Right ventricle myocardium superior (tissue), 1 donor: ENCODE results near the gene ENPP1. TPM values are rescaled to one million over a fixed set of nuclear protein-coding genes. Genes with fewer than 3 reads are reported as not detected.

Experiments
- ATAC-seq: fragments of 200-7000 bp; cut with Tn5 transposase; one replicate; pipeline ENCODE4 v1.9.1; 2020; ENCODE audit warnings: mild to moderate bottlenecking; ENCODE audit not compliant: poor library complexity
- DNase-seq: peaks from one replicate; pipeline ENCODE4 v3.0.0-alpha.2; 2020
- intact Hi-C: fragments of 100-400 bp; cut with DNase I; formaldehyde crosslinking; loops from one replicate; pipeline ENCODE4 v1.11.2; 2022
- long read RNA-seq: library from polyadenylated mRNA; unstranded; transcript quantifications from one replicate; pipeline ENCODE4 v2.0.0, GENCODE V29; 2021
- total RNA-seq: library from RNA; stranded (reverse); fragmentation: NEBNext Ultra II Directional; extraction: Animal tissue kit (Norgen Biotek cat#: 25700); gene quantifications from one replicate; pipeline ENCODE4 v1.2.1, GENCODE V29; 2021
- donor health status: DM: no; HTN: yes; CAD: no; lungs with severe emphysema.

Gene ENPP1
- 2.2 TPM for total RNA-seq
- long read RNA-seq, partial matches to known transcripts: 0 of 2 reads
- long read RNA-seq, other reads (novel, unspliced or antisense): 2 of 2 reads

DNA sequence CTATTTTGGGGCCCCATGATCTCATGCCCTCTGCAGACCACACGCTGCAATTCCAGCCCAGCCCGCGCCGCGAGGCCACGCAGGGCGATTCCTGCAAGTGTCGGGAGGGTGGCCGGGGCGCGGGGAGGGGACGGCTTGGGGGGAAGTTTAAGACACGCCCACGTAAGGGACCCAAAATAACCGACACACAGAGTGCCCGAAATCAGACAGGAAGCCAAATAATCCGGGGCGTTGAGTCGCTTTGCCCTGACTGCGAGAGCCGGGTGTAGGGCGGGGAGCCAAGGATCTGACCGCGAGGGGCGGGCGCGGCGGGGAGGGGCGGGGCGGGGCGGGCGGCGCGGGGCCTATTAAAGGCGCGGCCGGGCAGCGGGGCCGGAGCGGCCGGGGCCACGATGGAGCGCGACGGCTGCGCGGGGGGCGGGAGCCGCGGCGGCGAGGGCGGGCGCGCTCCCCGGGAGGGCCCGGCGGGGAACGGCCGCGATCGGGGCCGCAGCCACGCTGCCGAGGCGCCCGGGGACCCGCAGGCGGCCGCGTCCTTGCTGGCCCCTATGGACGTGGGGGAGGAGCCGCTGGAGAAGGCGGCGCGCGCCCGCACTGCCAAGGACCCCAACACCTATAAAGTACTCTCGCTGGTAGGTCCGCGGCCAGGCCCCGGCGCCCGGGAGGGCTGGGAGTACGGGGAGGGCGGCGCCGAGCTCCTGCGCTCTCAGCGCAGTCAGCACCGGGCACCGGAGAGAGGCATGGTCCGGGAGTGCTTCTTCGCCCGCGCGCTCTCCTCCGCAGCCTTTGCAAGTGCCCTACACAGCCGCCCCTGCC is at the start of gene ENPP1:
ENPP1 (plus strand) TSS at position 377 of the 816 bp plus-strand sequence; CDS start at position 393, 16 bp downstream.
- intact Hi-C loops: no loop called here

DNA sequence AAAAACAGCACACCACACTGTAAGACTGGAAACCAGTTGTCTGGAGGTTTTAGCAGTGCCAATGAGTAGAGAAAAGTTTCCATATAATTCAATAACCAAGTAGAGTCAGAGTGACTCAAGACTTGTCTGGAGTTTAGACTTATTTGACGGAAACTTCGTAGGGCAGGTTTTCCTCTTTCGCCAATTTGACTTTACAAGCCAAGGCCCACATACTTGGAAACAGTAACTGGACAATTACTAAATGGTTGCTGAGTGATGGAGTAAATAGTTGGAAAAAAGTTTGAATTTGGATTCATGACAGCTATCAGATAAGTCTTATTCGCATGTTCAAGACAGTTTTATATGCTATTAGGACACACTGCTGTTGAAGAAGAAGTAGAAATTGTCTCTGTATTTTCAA is 48.9 kb upstream of the ENPP1 start:
- ATAC-seq (peak; percentile 18), DNase-seq (no peak)
- intact Hi-C loops: no loop called here

More for the DNA sequence above, at the start of gene ENPP1:
- ATAC-seq (peak; percentile 98), DNase-seq (peak; percentile 85)

DNA sequence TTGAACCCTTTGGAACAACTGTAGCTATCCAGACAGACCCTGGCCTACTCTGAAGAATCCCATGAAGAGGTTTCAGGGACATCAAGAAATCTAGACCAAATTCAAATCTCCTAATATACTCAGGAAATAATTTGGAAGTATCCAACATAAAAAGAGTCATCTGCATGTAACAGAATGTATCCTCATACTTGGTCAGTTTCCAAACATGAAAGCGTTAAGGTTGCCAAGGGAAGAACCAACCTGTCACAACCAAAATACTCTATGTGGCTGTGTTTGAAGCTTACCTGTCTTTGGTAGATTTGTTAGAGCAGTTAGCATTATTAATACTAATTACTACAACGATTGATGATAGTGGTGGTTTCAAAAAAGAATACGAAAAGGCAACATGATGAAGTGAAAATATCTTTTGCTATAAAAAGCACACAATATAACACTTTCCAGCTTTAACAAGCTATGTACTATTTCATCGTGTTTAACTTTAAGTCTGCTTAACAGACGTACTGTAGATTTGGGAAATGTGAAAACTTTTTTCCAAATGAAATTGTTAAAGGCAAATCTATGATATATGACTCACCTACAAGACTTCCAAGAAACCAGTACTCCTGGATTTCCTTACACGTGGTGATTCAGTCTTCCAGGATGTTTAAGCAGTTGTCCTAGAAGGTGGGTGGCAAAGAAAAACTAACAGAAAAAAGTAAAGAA is 46.6 kb upstream of the ENPP1 start:
- ATAC-seq: no peak
- DNase-seq: no peak
- intact Hi-C loops: no loop called here

DNA sequence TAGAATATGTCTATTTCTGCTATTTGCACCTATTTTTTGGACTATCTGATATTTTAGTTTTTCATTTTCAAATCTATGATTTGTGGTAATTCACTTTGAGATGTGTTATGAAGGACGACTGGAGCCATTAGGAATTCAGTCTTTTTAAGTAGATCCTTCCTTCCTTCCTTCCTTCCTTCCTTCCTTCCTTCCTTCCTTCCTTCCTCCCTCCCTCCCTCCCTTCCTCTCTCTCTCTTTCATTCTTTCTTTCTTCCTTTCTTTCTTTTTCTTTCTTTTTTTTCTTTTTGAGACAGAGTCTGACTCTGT is 46.1 kb upstream of the ENPP1 start:
- DNase-seq (no peak), ATAC-seq (no peak)
- intact Hi-C loops: no loop called here

DNA sequence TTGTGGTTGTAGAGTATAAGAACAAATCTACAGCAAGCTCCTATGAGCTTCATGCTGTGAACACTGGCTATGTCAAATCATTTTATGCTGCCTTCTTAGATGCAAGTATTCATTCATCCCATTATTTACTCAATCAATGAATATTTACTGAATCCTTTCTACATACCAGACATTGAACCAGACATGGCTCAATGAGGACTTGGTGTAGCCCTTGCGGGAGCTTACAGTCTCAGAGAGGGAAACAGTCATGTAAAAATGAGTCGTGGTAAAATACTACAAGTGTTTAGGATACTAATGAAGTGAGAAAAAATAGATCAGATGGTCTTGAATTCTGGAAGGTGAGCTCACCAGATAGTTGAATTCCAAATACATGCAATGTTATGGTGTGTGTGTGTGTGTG is 44.8 kb upstream of the ENPP1 start:
- intact Hi-C loops: no loop called here
- DNase-seq: no peak
- no peak for ATAC-seq

DNA sequence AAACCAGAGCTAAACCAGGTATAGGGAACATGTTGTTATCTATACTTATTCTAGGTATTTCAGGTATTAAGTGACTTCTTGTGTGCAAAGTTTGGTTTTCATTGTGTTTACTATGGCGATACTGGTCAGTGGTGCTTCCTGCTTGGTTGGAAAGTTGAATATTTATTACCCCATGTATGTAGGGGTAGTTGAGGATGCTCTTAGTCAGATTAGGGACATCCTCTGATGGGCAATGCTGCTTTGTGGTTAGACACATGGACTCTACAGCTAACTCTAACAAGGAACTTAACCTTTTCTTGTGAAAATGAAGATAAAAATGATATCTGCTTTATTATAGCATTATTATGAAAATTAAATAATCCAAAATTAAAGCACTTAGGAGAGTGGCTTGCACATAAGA is 44.1 kb upstream of the ENPP1 start:
- DNase-seq (no peak), ATAC-seq (no peak)
- intact Hi-C loops: no loop called here

DNA sequence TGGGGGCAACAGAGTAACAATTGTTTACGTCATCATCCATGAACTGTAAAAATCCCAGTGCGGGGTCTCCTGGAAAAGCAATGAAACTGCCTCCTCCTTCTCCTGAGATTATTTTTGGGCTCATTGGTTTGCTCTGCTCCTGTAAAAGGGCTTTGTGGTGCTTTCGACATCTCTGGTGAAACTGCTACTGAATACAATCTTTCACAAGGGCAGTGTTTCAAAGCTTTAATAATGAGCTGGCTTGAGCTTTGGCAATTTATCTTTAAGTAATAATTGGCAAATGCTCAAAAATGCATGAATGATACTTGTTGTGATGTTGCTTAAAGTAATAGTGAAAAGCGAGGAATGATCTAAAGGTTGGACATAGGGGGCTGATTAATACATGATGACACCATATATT is 43.5 kb upstream of the ENPP1 start:
- DNase-seq (no peak), ATAC-seq (no peak)
- intact Hi-C loops: no loop called here

DNA sequence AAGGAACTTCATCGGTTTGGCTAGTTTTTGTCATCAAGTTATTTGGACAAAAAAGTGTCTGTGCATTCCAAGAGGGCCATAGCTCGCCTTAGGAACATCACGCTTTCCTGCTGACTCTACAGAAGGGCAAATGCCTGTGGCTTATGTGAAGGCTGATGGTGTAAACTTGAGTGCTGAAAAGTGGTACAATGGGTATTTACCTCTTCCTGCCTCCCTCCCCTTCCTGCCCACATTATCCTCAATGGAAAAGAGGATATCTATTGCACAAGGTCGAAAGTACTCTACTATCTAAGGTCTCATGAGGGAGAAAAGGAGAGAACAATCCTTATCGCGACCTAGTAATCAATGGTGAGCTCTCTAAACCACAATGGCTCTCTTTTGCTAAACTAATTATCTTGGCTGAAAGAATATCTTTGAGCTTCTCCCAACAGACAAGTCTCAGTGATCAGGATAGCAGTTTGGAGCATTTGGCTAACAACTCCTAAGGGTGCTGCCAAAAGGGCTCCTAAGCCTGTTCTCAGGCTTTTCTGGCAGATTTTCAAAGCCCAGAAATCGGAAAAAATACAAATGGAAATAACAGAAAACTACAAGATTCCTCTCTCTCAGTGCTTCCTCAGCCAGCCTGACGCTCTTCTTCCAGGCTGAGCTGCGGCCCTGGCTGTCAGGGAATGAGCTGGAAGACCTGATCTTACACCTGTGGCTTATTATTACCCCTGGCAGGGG is 42.6 kb upstream of the ENPP1 start:
- intact Hi-C loops: no loop called here

DNA sequence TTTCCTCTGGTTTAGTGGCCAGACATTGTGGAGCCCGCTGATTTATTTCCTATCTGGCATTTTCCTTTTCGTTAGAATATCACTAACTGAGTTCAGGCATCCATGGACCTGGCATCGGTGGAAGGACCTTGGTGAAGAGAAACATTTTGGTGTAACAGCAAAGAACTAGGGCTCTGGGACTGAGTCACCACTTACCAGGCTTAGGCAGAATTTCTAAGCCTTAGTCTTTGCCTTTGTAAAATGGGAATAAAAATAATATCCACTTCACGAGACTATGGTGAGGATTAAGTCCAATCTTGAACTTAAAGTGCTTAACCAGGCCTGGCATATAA is 42.0 kb upstream of the ENPP1 start:
- intact Hi-C loops: no loop called here
- DNase-seq (no peak), ATAC-seq (no peak)

More for the DNA sequence above, 42.6 kb upstream of the ENPP1 start:
- ATAC-seq: peak; percentile 77
- no peak for DNase-seq

DNA sequence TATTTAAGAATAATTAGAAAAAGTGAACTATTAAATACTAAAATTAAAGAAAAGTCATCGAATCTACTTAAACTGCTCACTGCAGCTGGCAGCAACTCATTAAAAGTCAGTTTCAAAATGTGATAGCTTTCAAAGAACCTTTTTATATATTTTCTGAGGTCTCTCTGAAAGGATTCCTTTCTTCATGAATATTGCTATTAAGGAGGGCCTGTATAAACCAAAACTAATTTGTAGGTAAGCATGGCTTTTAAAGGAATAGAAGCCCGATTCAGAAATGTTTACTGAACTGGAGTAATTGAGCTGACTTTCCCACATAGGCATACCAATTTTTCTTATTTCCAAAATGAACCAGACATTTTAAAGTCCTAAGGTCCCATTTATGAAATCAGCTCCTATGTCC is 41.2 kb upstream of the ENPP1 start:
- ATAC-seq (no peak), DNase-seq (no peak)
- intact Hi-C loops: no loop called here

DNA sequence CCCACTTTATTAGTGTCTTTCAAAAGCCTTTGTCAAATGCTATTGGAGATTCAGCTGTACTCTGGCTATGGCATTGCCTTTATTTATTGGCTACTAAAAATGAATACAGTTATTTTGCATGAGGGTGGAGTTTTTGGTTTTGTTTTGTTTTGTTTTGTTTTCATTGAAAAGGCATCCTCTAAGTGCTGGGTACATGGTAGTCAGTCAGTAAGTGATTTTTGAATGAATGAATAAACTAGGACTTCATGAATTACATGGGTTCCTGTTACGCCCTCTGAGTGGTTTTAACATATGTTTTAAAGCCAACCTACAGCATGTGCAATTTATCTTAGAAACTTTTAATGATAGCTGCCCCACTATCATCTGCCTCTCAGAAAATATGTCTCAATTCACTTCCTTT is 38.9 kb upstream of the ENPP1 start:
- intact Hi-C loops: no loop called here
- ATAC-seq (no peak), DNase-seq (no peak)

DNA sequence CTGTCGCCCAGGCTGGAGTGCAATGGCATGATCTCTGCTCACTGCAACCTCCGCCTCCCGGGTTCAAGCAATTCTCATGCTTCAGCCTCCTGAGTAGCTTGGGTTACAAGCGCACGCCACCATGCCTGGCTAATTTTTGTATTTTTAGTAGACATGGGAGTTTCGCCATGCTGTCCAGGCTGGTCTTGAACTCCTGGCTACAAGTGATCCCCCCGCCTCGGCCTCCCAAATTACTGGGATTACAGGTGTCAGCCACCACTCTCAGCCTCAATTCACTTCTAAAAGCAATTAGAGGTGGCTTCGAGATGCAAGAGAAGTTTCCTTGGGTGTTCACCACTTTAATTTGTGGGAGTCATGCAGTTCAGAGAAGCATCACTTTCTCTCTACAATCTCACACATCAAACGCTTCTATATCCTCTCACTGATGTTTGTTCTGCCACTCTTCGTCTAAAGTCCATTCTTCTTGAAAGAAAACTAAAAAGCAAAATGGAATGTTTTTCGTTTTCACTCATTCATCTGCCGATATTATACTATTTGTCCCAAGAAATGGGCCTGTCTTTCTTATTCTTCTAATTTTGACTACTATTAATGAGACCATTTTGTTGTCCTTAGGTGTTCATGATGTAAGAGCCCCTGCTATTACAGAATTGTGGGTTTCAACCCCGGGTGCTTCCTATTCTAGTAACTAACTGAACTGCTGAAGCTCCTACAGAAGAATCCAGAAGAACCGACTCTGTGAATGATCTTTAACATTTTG is 38.3 kb upstream of the ENPP1 start:
- ATAC-seq (no peak), DNase-seq (no peak)
- intact Hi-C loops: no loop called here

DNA sequence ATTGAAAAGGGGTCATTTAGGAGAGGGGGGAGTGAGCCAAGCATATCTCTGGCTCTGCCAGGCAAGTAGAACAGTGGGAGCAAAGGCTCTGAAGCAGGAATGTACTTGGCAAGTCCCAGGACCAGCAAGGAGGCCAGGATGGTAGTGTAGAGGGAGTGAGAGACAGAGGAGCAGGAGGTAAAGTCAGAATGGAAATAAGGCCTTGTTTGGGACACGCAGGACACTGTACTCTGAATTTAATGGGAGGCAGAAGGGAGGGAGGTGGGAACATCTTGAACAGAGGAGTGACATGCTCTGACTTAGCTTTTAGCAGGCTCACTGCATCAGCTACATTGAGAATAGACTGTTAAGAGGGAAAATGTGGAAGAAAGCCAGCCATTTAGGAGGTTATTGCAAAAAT is 37.0 kb upstream of the ENPP1 start:
- DNase-seq (no peak), ATAC-seq (no peak)
- intact Hi-C loops: no loop called here

DNA sequence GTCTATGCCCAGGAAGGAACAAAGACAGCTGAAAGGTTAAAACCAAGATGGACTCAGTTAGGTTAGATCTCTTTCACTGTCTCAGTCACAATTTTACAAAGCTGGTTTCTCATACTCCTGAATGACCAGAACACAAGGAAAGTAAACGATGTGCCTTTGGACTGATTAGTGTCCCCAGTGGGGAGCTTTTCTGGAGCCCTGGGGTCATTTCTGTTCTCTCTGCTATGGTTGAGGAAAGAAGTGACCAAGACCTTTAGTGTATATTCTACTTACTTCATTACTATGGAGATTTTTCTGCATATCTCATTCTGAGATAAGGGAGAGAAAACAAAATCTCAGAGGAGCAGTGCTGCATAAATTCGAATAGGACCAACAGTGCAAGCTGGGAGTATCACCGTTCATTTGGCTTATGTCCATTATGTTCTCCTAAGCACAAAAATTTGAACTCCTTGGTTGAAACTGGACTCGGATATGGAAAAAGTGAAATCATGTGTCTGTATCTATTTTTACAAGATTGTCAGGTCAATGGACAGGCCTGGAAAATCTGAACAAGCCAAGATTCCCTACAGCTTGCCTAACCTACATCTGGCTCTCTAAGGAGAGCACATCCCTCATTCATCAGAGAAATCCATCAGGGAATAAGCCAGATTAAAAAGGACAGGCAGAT is 34.4 kb upstream of the ENPP1 start:
- DNase-seq: no peak
- intact Hi-C loops: no loop called here
- peak; percentile 68 for ATAC-seq

DNA sequence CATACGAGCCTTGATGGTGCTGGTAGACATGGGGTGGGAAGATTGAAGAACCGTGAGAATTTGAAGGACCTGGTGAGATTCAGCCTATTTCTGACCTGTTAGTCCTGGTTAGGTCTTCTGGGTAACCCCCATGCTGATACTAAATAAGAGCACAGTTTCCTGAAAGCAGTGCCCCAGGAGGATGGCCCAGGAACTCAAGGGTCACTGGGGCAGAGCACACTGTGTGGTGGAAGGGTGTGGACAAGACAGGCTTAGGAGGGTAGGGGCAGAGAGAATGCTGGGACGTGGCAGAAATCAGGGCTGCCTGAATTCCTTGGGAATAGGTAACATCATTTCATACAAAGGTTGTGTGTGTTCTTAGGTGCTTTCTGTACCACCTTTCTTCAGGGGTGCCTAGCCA is 31.9 kb upstream of the ENPP1 start:
- intact Hi-C loops: no loop called here
- DNase-seq: no peak
- no peak for ATAC-seq

DNA sequence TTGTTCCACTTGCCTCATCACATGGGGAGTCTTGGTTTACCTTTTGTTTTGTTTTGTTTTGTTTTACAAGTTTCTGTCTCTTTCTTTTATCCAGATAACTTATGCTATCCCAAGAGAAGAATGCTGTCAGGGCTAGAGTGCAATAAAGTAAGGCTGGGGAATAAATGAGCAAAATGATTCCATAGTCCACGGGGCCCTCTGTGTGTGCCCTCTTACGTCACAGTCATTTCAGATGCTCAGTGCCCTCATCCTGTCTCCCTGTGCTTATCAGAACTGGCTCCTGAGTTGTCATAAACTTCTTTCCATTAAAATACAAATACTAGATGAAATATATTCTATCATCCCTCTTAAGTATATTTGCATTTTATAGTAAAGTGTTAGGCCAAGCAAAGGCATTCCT is 30.8 kb upstream of the ENPP1 start:
- intact Hi-C loops: no loop called here
- no peak for DNase-seq
- ATAC-seq: no peak

DNA sequence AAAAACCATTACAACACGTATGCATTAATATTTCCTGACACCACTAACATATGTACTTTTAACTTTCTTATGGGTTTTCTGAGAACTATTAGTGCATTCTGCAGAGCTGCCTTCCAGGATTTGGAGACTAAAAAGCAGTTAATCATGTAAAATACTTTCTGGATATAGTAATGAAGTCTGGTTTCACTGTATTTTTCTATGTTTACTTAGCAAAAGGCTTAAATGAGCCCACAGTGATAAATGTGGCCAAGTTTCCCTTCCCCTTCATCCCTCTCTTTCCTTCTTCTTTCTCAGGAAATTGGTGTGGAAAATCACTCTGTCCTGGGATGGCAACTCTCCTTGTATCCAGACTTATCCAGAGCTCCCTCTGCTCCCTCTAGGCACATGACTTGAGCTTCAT is 29.7 kb upstream of the ENPP1 start:
- no peak for DNase-seq
- ATAC-seq: no peak
- intact Hi-C loops: no loop called here

DNA sequence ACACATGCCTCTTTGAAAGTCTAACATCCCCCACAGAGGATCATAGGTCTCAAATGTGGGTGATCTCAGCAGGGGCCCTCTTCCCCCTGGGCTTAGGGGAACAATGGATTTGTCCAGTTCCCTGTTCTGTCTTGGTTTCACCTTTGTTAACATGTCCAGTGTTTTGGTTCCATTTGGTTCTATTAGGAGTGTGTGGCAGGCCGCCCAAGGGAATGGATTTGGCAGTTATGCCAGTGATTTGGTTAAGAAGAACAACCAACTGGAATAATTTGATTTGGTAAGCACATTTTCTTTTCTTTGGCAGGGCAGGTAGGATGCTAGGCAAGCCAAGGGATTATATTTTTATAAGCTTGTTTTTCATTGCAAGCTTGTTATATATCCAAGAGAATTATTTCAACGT is 28.5 kb upstream of the ENPP1 start:
- ATAC-seq (no peak), DNase-seq (no peak)
- intact Hi-C loops: no loop called here

DNA sequence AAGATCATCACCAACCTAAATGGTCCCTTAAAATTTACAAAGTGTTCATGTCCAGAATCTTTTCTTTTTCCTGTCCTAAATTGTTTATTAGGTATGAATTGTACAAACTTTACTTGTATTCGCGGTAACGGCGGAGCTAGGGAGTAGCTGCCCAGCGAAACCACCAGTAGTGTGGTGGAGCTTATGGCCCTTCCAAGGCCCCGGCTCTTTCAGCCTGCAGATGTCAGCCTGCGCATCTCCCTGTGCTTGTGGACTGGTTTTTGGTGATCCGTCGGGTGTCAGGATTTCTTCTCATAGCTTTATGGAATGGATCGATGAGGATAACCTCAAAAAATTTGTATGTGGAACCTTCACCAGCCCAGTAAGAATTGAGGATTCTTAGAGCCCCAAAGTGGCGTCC is 27.2 kb upstream of the ENPP1 start:
- intact Hi-C loops: loop anchor here (10.0 kb wide), 1 partner anchor 134 kb away; no protein-coding TSS in a partner anchor
- DNase-seq (no peak), ATAC-seq (no peak)
